Activated CD4-positive, alpha-beta T cell treated with anti-CD3 and anti-CD28 coated beads, Interleukin-2, amount 50 U/mL, for 16 hours (primary cell): ENCODE results near the gene FKBP5.
"Not testable (repeated sequence)": the region's sequence is repeated elsewhere in the genome, so short reads cannot be mapped to it uniquely, and the experiment has no call there.

Experiments
- DNase-seq: peaks from one replicate; pipeline ENCODE4 v3.0.0-alpha.2; 2020

FKBP5 gene

DNA sequence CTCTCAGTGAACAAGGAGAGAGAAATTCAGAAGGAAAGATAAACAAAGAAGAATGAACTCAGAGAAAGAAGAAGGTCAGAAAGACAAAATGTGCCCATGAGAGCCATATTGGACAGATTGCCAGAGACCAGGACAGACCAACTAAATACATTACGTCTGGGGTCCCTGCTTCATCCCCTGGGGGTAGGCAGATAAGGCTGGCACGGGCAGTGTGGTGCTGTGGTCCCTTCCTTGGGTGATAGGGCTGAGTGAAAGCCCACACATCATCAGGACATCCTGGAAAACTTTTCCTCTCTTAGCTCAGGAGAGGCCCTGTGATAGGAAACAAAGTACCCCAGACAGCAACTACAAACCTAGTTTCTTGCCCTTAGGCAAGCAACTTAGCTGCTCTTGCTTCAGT, 34.9 kb upstream of the FKBP5 start:
- DNase-seq: no peak

DNA sequence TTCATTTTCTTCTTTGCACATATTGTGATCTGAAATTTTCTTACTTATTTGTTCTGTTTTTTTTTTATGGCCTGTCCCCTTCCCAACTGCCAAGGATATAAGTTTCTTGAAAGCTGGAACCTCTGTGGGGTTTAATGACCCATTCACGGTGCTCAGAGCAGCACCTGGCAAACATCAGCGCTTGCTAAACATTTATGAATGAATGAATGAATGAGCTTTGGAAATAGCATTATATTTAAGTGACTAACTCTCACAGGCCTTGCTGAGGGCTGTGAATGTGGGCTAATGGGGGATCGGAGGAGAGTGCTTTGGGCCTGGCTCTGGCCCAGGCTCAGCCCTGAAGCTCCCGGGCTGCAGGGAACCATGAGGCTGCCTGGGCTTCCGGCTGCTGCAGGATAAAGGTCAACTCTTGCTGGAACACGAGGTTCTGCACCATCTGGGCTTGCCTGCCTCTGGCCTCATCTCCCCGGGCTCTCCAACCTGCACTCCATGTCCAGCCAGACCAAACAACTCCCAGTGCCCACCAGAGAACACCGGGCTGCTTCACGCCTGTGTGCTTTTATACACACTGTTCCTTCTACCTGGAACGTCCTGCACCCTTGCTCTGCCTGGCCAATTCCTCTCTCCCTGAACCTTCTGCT, 33.5 kb upstream of the FKBP5 start:
- DNase-seq: no peak

DNA sequence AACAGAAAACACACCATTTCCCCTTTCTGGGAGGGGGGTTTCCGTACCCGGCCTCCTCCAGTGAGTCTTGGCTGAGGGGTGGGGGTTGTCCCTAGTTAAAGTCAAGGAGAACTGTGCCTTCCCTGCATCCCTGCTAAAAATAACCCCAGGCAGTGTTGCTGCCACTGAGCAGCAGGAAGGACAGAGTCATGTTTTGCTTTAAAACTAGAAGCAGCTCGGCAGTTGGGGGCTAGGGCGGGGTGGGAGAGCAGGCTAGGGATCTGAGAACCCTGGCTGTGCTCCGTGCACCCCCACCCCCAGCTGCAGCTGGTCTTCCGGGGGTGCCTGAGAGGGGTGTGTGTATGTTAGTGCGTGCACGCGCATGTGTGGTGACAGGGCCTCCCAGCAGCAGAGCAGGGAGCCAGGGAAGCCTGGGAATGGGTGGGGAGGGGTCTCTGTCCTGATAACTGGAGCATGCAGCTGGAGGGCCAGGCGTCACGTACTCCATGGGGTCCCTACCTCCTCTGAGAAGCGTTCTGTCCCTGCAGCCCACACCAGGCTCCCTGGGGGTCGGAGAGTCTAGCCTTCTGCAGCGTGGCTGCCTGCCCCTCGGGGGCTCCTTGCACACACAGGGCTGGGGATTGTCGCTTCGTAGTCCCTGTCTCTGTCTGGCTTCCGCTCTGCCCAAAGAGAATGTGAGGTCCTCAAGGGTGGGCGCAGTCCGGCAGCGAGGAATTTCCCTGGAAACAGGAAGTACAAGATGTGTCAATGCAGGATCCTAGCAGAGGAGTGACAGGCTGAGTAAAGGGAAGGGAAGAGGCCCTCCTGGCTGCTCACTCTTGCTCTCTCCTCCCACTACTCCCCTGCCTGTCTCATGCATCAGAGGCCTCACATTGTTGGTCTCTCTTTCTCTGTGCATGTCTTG, 31.4 kb upstream of the FKBP5 start:
- DNase-seq: no peak

DNA sequence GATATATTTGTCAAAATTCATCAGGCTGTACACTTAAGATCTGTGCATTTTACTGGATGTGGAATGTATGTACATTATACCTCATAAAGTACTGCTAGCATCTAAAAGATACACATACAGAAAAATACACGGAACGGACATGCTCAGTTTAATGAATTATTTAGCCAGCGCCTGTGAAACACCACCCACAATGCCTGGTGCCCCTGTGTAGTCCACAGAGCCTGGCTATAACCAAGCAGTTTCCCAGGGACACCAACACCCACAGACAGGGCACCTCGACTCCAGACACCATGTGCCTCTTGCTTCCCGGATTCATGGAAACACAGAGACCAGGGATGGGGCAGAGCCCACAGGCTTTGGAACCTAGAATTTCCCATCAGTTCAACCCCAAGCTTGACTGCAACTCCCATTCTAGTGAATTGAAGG, 30.7 kb upstream of the FKBP5 start:
- DNase-seq: no peak

DNA sequence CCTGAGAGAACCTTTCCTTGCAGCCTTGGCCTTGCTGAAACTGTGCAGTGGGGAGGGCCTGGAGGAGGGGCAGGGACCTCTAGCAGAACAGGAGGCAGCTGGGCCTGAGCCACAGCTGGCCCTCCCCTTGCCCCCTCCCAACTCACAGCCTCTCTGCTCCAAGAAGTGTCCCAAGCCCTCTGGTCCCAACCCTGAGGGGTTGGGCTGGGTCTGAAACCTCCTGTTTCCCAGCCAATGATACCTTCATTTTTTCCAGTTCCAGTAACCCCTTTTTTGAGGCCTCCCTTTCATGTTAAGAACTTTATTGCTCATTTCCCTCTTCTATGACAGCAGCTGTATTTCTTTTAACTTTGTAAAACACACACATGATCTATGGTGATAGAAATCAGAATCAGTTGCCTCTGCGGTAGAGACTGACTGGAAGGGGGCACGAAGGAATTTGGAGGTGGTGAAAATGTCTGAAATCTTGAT, 30.2 kb upstream of the FKBP5 start:
- DNase-seq: peak; percentile 60

DNA sequence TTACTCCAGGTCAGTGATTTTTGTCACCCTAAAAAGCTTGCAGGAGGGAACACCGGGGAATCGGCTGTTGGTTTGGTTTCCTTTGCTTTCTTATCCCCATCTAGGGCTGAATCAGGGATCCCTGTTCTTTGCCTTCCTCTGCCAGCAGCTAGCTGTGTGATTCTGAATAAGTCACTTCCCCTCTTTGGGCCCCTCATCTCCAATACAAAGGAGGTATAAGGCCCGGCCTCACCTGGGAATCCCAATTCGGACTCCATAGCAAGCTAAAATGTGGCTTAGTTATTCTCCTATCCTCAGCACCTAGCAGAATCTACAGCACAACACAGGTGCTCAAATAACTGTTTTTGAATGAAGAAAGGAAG, 29.6 kb upstream of the FKBP5 start:
- no peak for DNase-seq

DNA sequence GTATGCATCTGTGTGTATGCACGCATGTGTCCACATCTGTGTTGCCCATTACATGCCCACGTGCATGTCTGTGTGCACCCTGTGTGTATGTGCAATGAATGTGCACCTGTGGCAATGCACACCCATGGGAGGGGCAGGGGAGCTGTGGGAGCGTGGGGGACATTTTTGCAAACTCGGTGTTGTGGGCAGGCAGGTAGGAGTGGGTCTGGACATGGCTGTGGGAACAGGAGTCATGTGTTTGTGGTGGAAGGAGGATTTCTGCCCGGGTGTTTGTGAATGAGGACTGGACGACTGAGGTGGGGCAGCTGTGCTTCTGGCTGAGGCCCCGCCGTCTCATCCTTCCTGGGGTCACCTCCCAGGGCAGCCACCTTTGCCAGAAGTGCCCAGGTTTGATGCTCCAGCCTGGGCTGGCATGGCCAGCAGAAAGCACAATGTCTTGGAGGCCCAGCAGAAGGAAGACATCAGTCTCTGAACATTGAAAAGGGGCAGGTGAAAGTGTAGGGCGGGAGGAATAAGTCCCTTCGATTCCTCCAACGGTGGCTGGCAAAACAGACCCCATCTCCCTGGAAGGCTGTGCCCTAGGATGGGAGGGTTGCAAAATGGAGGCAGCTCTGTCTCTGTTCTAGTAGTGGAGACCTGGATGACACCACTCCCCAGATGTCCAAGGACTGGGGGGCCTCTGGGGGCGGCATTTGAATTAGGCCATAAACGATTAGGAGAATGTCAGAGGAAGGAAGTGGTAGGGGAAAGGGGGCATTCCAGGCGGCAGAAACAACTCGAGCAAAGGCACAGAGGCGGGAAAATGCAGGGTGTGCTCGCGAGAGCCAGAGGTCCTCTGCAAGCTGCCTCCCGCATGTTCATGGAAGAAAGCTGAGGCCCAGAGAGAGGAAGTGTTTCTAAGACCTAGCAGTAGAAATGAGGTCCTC, 29.0 kb upstream of the FKBP5 start:
- no peak for DNase-seq

DNA sequence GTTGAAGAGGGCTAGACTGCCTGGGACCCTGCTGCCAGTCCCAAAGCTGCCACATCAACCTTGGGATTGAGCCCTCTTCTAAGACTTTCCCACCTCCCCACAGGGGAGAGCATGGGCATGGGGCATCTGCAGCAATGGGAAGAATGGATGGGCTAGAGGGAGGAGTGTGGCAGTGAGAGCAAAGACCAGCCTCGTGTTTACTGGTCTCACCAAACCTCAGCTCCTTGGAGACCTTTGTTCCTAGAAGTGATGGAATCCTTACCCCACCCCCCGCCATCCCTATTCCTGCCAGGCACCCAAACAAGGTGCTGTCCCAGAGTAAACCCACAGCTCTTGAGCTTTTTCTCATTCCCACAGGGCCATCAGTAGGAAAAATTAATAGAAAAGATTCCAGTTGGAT, 28.1 kb upstream of the FKBP5 start:
- no peak for DNase-seq

DNA sequence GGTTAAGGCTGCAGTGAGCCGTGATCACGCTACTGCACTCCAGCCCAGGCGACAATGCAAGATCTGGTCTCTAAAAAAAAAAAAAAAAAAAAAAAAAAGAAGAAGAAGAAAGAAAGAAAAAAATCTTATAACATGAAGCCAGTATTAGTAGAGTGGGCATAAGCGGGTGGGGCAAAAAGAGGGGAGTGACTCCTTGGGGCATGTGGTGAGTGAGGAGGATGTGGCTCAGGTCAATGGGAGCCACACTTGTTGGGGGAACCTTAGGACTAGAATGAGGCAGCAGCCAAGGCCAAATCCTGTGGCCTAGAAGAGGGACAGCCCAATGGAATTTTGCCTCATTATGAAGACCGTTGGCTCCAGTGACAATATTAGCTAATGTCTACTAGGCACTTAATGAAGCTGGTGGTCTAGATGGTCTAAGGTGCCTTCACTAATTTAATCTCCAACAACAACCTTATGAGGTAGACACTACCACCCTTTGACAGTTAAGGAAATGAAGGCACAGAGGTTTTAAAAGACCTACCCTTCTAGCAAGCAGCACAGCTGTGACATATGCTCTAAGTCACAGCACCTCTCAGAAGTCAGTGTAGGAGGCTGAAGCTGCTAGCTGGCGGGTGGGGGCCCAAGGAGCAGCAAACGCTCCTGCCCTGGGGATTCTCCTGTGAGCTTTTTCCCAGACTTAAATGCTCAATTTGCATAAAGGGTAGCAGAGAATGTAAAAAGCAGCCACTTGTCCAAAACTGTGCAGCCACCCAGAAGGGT, 24.5 kb upstream of the FKBP5 start:
- no peak for DNase-seq

DNA sequence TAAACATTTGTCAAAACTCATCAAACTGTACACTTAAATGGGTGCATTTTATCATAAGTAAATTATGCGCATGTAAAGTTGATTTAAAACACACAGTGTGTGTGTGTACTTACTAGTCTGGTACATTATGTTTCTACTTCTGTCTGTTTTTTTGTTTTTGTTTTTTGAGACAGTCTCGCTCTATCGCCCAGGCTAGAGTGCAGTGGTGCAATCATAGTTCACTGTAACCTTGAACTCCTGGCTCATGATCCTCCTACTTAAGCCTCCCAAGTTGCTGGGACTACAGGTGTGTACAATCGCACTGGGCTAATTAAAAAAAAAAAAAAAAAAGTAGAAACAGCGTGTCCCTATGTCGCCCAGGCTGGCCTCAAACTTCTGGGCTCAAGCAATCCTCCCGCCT, 23.0 kb upstream of the FKBP5 start:
- DNase-seq: no peak

DNA sequence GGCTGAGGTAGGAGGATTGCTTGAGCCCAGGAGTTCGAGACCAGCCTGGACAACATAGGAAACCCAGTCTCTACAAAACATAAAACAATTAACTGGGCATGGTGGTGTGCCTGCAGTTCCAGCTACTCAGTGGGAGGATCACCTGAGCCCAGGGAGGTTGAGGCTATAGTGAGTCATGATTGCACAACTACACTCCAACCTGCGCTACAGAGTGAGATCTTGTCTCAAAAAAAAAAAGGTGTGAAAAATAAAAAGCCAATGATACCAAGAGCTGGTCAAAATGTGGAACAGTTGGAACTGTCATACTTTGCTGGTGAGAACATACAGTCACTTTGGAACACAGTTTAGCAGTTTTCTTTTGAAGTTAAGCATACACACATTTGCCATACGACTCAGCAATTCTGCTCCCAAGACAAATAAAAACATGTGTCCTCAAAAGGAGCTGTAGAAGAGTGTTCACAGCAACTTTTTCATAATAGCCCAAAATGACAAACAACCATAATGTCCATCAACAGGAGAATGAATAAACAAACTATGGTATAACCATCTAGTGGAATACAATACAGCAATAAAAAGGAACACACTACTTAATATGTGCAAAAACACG, 21.6 kb upstream of the FKBP5 start:
- DNase-seq: peak; percentile 76

DNA sequence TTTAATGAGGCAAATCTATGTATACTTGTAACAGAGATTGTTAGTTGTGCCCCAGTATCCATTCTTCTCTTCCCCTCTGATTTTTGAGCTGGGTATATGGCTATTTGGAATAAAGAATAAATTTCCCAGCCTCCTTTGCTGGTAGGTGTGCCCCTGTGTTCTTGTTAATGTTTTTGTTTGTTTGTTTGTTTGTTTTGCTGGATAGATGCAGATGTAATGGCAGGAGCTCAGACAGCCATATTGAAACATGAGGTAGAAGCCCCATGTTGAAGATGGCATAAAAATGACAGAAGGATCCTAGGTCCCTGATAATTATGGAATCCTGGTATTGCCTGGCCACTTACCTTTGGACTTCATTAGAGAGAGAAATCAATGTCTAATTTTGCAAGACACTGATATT, 19.9 kb upstream of the FKBP5 start:
- DNase-seq: no peak

DNA sequence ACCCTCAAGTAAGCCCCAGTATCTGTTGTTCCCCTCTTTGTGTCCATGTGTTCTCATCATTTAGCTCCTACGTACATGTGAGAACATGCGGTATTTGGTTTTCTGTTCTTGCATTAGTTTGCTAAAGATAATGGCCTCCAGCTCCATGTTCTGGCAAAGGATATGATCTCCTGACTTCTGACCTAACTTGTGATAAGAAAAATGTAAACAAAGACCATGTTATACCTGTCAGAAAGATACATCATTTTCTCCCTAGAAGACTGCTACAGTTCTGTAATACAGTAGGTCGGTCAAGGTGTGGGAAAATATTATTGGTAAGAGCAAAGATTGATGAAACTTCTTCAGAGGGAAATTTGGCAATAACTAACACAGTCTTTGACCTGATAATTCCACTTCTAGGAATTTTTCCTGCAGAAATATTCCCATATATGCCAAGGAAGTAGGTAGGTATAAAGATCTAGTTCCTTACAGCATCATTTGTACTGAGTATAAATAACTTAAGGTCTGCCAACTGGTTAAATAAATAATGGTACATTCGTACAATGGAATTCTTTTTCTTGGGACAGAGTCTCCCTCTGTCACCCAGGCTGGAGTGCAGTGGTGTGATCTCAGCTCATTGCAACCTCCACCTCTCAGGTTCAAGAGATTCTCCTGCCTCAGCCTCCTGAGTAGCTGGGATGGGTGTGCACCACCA, 19.1 kb upstream of the FKBP5 start:
- no peak for DNase-seq

DNA sequence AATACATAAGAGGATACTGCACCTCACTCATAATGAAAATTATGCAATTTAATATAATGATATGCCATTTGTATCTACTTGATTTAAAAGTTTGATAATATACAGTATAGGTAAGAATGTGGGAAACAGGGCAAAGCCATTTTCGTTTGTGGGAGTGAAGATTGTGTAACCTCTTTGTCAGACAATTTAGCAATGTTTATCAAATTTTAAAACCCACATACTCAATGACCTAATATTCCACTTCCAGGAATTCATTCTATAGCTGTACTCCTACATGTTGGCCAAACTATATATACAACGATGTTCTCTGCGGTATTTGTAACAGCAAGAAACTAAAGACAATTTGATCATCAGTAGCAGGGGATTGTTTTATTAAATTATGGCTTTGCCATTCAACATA, 17.8 kb upstream of the FKBP5 start:
- no peak for DNase-seq

DNA sequence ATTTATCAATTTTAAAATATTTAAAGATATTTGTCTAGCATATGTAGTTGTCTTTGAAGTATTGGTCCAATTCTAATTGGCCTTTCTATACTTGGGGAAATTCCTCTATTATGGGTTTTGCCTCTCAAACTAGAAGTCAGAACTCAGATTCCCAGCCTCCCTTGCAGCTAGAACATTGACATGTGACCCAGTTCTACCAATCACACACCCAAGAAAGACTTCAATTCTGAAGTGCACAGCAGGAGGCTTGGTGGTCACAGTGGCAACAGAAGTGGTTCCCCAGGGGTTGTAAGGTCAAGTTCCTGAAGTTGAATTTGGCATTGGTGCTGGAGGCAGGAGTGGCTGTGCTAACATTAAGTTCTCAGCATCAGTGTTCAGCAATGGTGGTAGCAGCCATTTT, 14.8 kb upstream of the FKBP5 start:
- DNase-seq: no peak

DNA sequence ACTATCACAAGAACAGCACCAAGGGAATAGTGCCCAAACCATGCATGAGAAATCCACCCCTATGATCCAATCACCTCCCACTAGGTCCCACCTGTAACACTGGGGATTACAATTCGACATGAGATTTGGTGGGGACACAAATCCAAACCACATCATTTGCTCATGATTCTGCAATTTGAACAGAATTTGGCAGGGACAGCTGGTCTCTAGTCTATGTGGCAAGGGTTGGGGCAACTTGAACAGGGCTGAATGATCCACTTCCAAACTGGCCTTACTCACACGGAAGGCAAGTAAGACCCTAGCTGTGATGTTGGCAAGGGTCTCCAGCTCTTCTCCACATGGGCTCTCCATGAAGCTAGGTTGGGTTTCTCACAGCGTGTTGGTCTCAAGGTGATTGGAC, 10.1 kb upstream of the FKBP5 start:
- no peak for DNase-seq

DNA sequence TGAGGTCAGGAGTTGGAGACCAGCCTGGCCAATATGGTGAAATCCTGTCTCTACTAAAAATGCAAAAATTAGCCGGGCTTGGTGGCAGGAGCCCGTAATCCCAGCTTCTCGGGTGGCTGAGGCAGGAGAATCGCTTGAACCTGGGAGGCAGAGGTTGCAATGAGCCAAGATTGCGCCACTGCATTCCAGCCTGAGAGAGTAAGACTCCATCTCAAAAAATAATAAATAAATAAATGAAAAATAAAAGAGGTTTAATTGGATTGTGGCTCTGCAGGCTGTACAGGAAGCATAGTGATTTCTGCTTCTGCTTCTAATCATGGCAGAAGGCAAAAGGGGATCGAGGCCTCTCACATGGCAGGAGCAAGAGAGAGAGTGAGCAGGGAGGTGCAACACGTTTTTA, 9.7 kb upstream of the FKBP5 start:
- DNase-seq: not testable (repeated sequence)

DNA sequence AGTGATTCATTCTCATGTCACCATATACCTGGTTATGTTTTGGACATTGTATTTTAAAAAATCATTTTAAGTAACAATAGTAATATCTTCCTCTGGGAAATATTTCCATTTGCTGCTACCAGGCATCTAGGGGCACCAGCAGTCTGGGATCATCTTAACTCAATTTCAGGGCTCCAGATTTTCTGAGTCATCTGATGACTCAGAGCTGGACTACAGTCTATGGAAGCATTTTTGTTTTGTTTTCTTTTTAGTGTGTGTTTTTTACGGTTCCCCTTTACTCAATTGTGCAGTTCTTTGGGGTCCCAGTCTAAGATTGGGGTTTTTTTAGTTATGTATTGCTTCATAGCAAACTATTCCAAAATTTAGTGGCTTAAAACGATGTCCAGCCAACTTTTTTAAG, 5.7 kb upstream of the FKBP5 start:
- no peak for DNase-seq

DNA sequence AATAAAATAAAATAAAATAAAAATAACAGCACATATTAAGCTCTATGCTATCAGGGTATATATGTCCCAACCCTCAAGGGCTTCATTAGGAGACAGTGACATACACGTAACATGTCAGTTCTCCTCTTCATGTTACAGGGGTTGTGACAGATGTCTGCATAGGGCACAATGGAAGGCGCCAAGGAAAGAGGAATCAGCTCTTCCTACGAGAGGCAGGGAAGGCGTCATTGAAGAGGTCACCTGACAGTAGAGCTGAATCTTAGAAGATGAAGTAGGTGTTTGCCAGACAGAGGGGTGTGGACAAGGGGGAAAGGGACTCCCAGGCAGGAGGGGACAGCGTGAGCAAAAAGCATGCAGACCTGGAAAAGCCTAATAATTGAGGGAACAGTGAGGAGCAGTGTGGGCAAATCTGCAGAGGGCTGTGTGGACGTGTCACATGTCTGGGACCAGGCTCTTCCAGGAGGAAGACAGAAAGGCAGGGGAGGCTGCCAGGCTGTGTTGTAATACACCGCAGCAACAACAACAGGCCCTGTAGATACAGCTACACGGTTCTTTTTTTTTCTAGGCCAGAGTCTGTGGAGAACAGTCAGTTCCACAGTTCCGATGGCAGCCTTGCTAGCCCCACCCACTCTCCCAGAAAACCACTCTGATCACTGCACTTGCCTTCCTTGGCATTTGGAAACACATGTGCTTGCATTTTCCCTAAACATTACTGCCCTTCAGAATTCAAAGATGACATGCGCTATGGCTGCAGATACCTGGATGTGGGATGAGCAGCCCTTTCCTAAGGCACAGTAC, 2.5 kb upstream of the FKBP5 start:
- no peak for DNase-seq

DNA sequence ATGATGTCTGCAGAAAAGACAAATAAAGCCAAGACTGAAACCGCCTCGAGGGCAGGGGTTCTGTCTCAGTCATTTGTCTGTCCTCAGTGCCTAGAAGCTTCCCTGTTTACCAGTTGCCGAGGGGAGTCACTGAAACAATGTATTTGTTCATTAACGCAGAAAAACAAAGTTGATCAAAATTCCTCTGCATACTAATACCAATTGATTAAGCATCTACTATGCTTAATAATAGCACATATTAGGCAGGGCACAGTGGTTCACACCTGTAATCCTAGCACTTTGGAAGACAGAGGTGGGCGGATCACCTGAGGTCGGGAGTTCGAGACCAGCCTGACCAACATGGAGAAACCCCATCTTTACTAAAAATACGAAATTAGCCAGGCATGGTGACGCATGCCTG, 1.8 kb upstream of the FKBP5 start:
- DNase-seq: no peak

DNA sequence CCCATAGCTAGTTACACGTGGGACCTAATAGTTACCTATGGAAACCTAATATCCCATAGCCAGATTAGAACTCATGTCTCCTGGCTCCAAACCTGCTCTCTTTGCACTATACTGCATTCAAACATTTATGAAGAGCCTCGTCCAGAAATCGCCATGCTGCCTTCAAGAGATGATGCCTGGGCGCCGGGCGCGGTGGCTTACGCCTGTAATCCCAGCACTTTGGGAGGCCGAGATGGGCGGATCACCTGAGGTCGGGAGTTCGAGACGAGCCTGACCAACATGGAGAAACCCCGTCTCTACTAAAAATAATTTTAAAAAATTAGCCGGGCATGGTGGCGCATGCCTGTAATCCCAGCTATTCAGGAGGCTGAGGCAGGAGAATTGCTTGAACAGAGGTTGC, 1.3 kb upstream of the FKBP5 start:
- DNase-seq: not testable (repeated sequence)
